HG02973 (cell line): ENCODE data around the gene BARD1.
A peak's percentile ranks its signal among the peaks of the same experiment; 100 is the strongest.

Experiments
- ATAC-seq: cut with Tn5 transposase; IDR thresholded peaks from one replicate; pipeline ENCODE4 v1.9.1; 2021; ENCODE audit warnings: moderate library complexity; ENCODE audit not compliant: unreplicated experiment

BARD1 gene

DNA sequence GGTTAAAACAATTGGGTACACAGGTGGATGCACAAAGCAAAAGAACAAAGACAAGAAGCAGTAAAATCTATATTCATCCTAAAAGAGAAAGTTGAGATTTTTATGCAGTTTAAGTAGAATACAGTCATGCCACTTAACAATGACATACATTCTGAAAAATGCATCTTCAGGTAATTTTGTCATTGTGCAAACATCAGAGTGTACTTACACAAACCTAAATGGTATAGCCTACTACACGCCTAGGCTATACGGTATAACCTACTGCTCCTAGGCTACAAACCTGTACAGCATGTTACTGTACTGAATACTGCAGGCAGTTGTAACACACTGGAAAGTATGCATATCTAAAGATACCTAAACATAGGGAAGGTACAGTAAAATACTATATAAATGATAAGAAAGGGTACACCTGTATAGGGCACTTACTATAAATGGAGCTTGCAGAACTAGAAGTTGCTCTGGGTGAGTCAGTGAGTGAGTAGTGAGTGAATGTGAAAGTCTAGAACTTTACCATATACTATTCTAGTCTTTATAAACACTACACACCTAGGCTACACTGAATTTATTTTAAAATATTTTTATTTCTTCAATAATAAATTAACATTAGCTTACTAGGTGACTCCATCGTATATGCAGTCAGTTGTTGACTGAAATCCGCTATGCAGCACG, 132.9 kb downstream of the BARD1 start:
- ATAC-seq: peak; percentile 55
